ENCODE data around the gene ATF4. TPM values are rescaled to one million over a fixed set of nuclear protein-coding genes. Genes with fewer than 3 reads are reported as not detected.

ATF4 gene
- total and polyA plus RNA-seq, 2 donors (not counting 3 experiments of a cell fraction or from before 2014, with no cell fraction given): 312 to 668 TPM

DNA sequence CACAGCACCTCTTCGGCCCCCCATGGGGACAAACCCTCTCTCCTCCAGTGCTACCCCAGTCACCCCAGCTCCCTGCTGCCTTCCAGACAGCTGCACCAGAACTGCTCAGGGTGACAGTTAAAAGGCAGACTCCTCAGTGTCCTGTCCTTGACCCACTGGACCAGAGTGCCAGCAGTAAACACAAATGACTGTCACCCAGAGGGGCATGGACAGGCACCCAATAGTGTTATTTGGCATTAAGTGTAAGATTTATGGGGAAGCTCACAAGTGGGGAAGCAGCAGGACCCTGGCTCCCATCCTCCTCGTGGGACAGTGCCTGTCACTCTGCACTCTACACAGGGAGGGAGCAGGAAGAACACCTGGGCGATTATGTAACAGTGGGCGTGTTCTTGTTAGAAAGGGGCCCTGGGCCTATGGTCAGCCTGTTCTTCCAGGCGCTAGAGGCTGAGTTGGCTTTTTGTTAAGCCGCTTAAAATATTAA lies 7.2 kb downstream of the ATF4 start:
- DNase-seq (ENCODE audit: low read depth, low spot score) (no peak), FAIRE-seq (no peak)
- Histone ChIP-seq H3K9me3 (replicated peaks; ENCODE audit: control insufficient read depth, insufficient read depth, low read length) (no peaks in the 10 kb centered on the region), H3K27me3 (ENCODE audit: control insufficient read depth in 2 of 2, insufficient read depth in 2 of 2, low read length in 2 of 2) (no peaks in the 10 kb centered on the region), H3K4me2 (ENCODE audit: insufficient read depth, low read length) (no peak overlapping the region), H3K36me3 (ENCODE audit: control insufficient read depth in 2 of 2, extremely low read depth in 1 of 2, insufficient read depth in 2 of 2, low read length in 2 of 2) (peaks cover 5 to 14% of the 10 kb centered on the region in 2 experiments), H3K9ac (replicated peaks; ENCODE audit: extremely low read depth, insufficient read depth, low read length) (no peak overlapping the region), H3K9me1 (replicated peaks; ENCODE audit: control insufficient read depth, extremely low read depth, insufficient read depth, low read length) (no peaks in the 10 kb centered on the region), H3K4me1 (ENCODE audit: control insufficient read depth, extremely low read depth, insufficient read depth, low read length) (peaks cover 32% of the 10 kb centered on the region), H3K79me2 (ENCODE audit: control insufficient read depth, insufficient read depth, low read length) (peaks cover 55% of the 10 kb centered on the region), H2AFZ (ENCODE audit: low read depth, low read length) (no peak overlapping the region), H4K20me1 (replicated peaks; ENCODE audit: control insufficient read depth, extremely low read depth, insufficient read depth, low read length) (no peaks in the 10 kb centered on the region), H3K4me3 (replicated peaks in 1 of 3; ENCODE audit: insufficient read depth in 1 of 3, low read depth in 1 of 3, low read length in 3 of 3) (no peak overlapping the region), H3K27ac (ENCODE audit: insufficient read depth, low read depth, low read length) (no peak overlapping the region)
- intact Hi-C loops (cut with micrococcal nuclease) (loop anchor here (10.0 kb wide), 2 partner anchors 273 to 353 kb away; no protein-coding TSS in a partner anchor), dilution Hi-C loops (cut with MboI; ENCODE audit: extremely low pct_ligation_motif_present, low sequenced_read_pairs) (no loop called here)
- TF ChIP-seq, protein P1, sequence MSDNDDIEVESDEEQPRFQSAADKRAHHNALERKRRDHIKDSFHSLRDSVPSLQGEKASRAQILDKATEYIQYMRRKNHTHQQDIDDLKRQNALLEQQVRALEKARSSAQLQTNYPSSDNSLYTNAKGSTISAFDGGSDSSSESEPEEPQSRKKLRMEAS (IDR thresholded peaks at IDR 0.05; ENCODE audit: insufficient read depth, insufficient read length): no peak
- no peak for TF ChIP-seq POLR2A (IDR thresholded peaks at IDR 0.05; ENCODE audit: low read depth, low read length)
- no peak for TF ChIP-seq GATA2 (IDR thresholded peaks at IDR 0.05; ENCODE audit: insufficient read depth, insufficient read length, low read depth, low read length)
- TF ChIP-seq POLR2AphosphoS5 (IDR thresholded peaks at IDR 0.05; ENCODE audit: insufficient read depth, low read depth, low read length): no peak
- TF ChIP-seq EZH2 (IDR thresholded peaks at IDR 0.05; ENCODE audit: borderline replicate concordance, low read depth, low read length, severe bottlenecking): no peak
- TF ChIP-seq FOS (IDR thresholded peaks at IDR 0.05; ENCODE audit: borderline replicate concordance, insufficient read depth, low read length): no peak
- no peak for TF ChIP-seq MYC (IDR thresholded peaks at IDR 0.05; ENCODE audit: low read depth, low read length)
- TF ChIP-seq JUN (IDR thresholded peaks at IDR 0.05; ENCODE audit: borderline replicate concordance, insufficient read depth, insufficient read length, low read depth): no peak
- TF ChIP-seq, protein P2, sequence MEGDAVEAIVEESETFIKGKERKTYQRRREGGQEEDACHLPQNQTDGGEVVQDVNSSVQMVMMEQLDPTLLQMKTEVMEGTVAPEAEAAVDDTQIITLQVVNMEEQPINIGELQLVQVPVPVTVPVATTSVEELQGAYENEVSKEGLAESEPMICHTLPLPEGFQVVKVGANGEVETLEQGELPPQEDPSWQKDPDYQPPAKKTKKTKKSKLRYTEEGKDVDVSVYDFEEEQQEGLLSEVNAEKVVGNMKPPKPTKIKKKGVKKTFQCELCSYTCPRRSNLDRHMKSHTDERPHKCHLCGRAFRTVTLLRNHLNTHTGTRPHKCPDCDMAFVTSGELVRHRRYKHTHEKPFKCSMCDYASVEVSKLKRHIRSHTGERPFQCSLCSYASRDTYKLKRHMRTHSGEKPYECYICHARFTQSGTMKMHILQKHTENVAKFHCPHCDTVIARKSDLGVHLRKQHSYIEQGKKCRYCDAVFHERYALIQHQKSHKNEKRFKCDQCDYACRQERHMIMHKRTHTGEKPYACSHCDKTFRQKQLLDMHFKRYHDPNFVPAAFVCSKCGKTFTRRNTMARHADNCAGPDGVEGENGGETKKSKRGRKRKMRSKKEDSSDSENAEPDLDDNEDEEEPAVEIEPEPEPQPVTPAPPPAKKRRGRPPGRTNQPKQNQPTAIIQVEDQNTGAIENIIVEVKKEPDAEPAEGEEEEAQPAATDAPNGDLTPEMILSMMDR (IDR thresholded peaks at IDR 0.05; ENCODE audit: extremely low read depth in 1 of 2, insufficient read depth in 1 of 2, low read depth in 1 of 2, low read length in 2 of 2): no peak
- POLR2A ChIA-PET: no interaction called here
- no TSS peak for BruUV-seq (replicated peaks)
- CTCF ChIA-PET: interaction anchor here (0.8 to 6.4 kb wide), 5 partner anchors 11 to 393 kb away, joined by 3 to 197 read pairs (median 58); no protein-coding TSS in a partner anchor
